Hematopoietic multipotent progenitor cell (in vitro differentiated cells): ENCODE results near the gene ZSCAN30. TPM values are rescaled to one million over a fixed set of nuclear protein-coding genes. Genes with fewer than 3 reads are reported as not detected.

Experiments used
- DNase-seq, 3 donors: peaks; one replicate each; pipeline ENCODE4 v3.0.0-alpha.2; 2011 to 2015; ENCODE audit warnings: low read depth in 2 of 3, low spot score in 2 of 3
- total RNA-seq: library from RNA; depleted of rRNA; stranded (reverse); fragments of >200 nt; gene quantifications from one replicate; pipeline ENCODE4 v1.2.3, GENCODE V29; 2012

ZSCAN30 gene
- total RNA-seq, 1 donor: 14.8 TPM

- DNase-seq: peak in 1 of 3 donors; percentile 30
These were observed 5.9 kb downstream of the ZSCAN30 start for GRCh38 chr18:35283923-35284794.

- DNase-seq: no peak
These were observed 7.7 kb downstream of the ZSCAN30 start for GRCh38 chr18:35282353-35282752.

- no peak for DNase-seq
These were observed 11.1 kb downstream of the ZSCAN30 start for GRCh38 chr18:35278969-35279368.

GRCh38 chr18:35278085-35278484, 11.9 kb downstream of the ZSCAN30 start:
- no peak for DNase-seq

GRCh38 chr18:35277633-35278032, 12.4 kb downstream of the ZSCAN30 start:
- DNase-seq: no peak

- no peak for DNase-seq
These were observed 13.8 kb downstream of the ZSCAN30 start for GRCh38 chr18:35276267-35276666.

GRCh38 chr18:35271656-35272055, 18.4 kb downstream of the ZSCAN30 start:
- DNase-seq: no peak

- DNase-seq: peak in 1 of 3 donors; percentile 58
These were observed 21.2 kb downstream of the ZSCAN30 start for GRCh38 chr18:35268821-35269220.

GRCh38 chr18:35267809-35268208, 22.2 kb downstream of the ZSCAN30 start:
- DNase-seq: no peak

- DNase-seq: peak; percentile 44 to 91 (median 85)
These were observed 22.8 kb downstream of the ZSCAN30 start for GRCh38 chr18:35267161-35267651.

- no peak for DNase-seq
These were observed 25.6 kb downstream of the ZSCAN30 start for GRCh38 chr18:35264409-35264808.

GRCh38 chr18:35256947-35257346, 33.1 kb downstream of the ZSCAN30 start:
- no peak for DNase-seq

GRCh38 chr18:35253655-35254287, 36.3 kb downstream of the ZSCAN30 start:
- no peak for DNase-seq

GRCh38 chr18:35252466-35252865, 37.6 kb downstream of the ZSCAN30 start:
- no peak for DNase-seq

- DNase-seq: no peak
These were observed 41.6 kb downstream of the ZSCAN30 start for GRCh38 chr18:35248429-35248828.

- DNase-seq: peak in 1 of 3 donors; percentile 13
These were observed 42.4 kb downstream of the ZSCAN30 start for GRCh38 chr18:35247412-35248249.

- no peak for DNase-seq
These were observed 43.2 kb downstream of the ZSCAN30 start for GRCh38 chr18:35246831-35247230.

GRCh38 chr18:35245719-35246317, 44.2 kb downstream of the ZSCAN30 start:
- DNase-seq: no peak

- no peak for DNase-seq
These were observed 45.4 kb downstream of the ZSCAN30 start for GRCh38 chr18:35244671-35245070.

GRCh38 chr18:35242426-35242825, 47.6 kb downstream of the ZSCAN30 start:
- DNase-seq: no peak

- DNase-seq: peak in 1 of 3 donors; percentile 17
These were observed 48.6 kb downstream of the ZSCAN30 start for GRCh38 chr18:35241448-35241804.
